HCT116 (cell line): ENCODE measurements around the gene EBP. TPM values are rescaled to one million over a fixed set of nuclear protein-coding genes. Genes with fewer than 3 reads are reported as not detected.

ENCODE experiments used
- total RNA-seq: library from RNA; stranded (reverse); gene quantifications from one replicate; pipeline ENCODE4 v1.2.1, GENCODE V29; 2021; ENCODE audit not compliant: unreplicated experiment

The EBP gene
- total RNA-seq, 1 experiment from 2014 or later = 93.8 TPM

Other genes starting within 250 kb of the EBP start
- not detected for gene SSX3, start 165.1 kb upstream of the EBP start, total RNA-seq
- not detected for gene SSX4, start 138.3 kb upstream of the EBP start, total RNA-seq
- not detected for gene SSX4B, start 109.8 kb upstream of the EBP start, total RNA-seq
- gene SLC38A5, start 51.5 kb upstream of the EBP start, total RNA-seq = 54.6 TPM
- gene FTSJ1, start 45.6 kb upstream of the EBP start, total RNA-seq = 64.9 TPM
- 12.9 TPM for gene PORCN, start 12.8 kb upstream of the EBP start, total RNA-seq
- 10.5 TPM for gene TBC1D25, start 17.9 kb downstream of the EBP start, total RNA-seq
- gene RBM3, start 52.7 kb downstream of the EBP start, total RNA-seq = 233 TPM
- gene WDR13, start 75.7 kb downstream of the EBP start, total RNA-seq = 54.0 TPM
- 0.84 TPM for gene WAS, start 162.0 kb downstream of the EBP start, total RNA-seq
- 16.3 TPM for gene SUV39H1, start 174.9 kb downstream of the EBP start, total RNA-seq
- gene GLOD5, start 239.9 kb downstream of the EBP start, total RNA-seq = not detected